Upper lobe of left lung (tissue), 6 donors: ENCODE measurements around the gene CSNK1D. TPM values are rescaled to one million over a fixed set of nuclear protein-coding genes. Genes with fewer than 3 reads are reported as not detected.
A peak's percentile ranks its signal among the peaks of the same experiment; 100 is the strongest.

Experiments used
- ATAC-seq, 2 donors: fragments of 200-7000 bp; cut with Tn5 transposase; one replicate each; pipeline ENCODE4 v1.9.1; 2022; ENCODE audit warnings: mild to moderate bottlenecking in 2 of 2, moderate library complexity in 2 of 2; ENCODE audit not compliant: low FRiP score in 2 of 2
- DNase-seq, 2 donors: peaks; one replicate each; pipeline ENCODE4 v3.0.0-alpha.2; 2019 to 2020
- H3K27ac ChIP-seq, 4 donors: fragments of 200-600 bp; sonication (generic); one replicate each; pipeline ENCODE4 v1.5.1; 2016 to 2019
- H3K27me3 ChIP-seq, 4 donors: fragments of 200-600 bp; sonication (generic); one replicate each; pipeline ENCODE4 v1.5.1; 2017 to 2019
- H3K36me3 ChIP-seq, 4 donors: fragments of 200-600 bp; sonication (generic); one replicate each; pipeline ENCODE4 v1.5.1; 2016 to 2019
- H3K4me1 ChIP-seq, 4 donors: fragments of 200-600 bp; sonication (generic); one replicate each; pipeline ENCODE4 v1.5.1; 2018 to 2019
- H3K4me3 ChIP-seq, 4 donors: fragments of 200-600 bp; sonication (generic); one replicate each; pipeline ENCODE4 v1.5.1; 2017 to 2019; ENCODE audit warnings: mild to moderate bottlenecking in 2 of 4, moderate library complexity in 1 of 4
- H3K9me3 ChIP-seq, 4 donors: fragments of 200-600 bp; sonication (generic); one replicate each; pipeline ENCODE4 v1.5.1; 2018 to 2019
- CTCF ChIP-seq, 6 experiments: fragments of 450-650 bp in 4 of 6; fragments of 200-600 bp in 2 of 6; sonication (generic) in 2 of 6; IDR thresholded peaks; one replicate each; pipeline ENCODE4 v1.5.1; 2016 to 2019; ENCODE audit warnings: antibody characterized with exemption in 6 of 6
- EP300 ChIP-seq, 4 donors: sonication (generic); formaldehyde crosslinking; IDR thresholded peaks; one replicate each; pipeline ENCODE4 v1.5.1; 2017; ENCODE audit warnings: antibody characterized with exemption in 4 of 4, control low read depth in 2 of 4
- POLR2A ChIP-seq, 4 donors: fragments of 450-650 bp; IDR thresholded peaks; one replicate each; pipeline ENCODE4 v1.5.1; 2016 to 2017; ENCODE audit warnings: antibody characterized with exemption in 4 of 4, mild to moderate bottlenecking in 2 of 4
- POLR2AphosphoS5 ChIP-seq, 2 donors: sonication (generic); formaldehyde crosslinking; IDR thresholded peaks; one replicate each; pipeline ENCODE4 v1.5.1; 2017; ENCODE audit warnings: antibody characterized with exemption in 2 of 2
- WGBS, 2 donors: methylation state at CpG; one replicate each; pipeline ENCODE4 v1.1.5; 2017 to 2018; 5-methylcytosine and 5-hydroxymethylcytosine counted together
- total RNA-seq, 6 donors: library from RNA; depleted of rRNA in 4 of 6; stranded (reverse); fragments of >200 nt in 4 of 6; gene quantifications; one replicate each; pipeline versions ENCODE4 v1.1.0 to v1.2.1, GENCODE V29; 2016 to 2021
- donor health status: DM: no; HTN: no; CAD: no; lungs with moderate emphysema.
- donor health status: DM: no; HTN: yes; CAD: no; lungs with severe emphysema.

Gene CSNK1D
- total RNA-seq, 6 donors from 2014 or later, result 80.6 to 228 (median 152) TPM

- peak overlapping the region; percentile 98 to 99 (median 99) for H3K27ac ChIP-seq
- peak in 1 of 2 donors; percentile 80 for DNase-seq
- H3K4me1 ChIP-seq, result peaks cover 47 to 56% (median 49%) of the 10 kb centered on the region in 4 donors
- H3K27me3 ChIP-seq, result no peaks in the 10 kb centered on the region
- TF ChIP-seq EP300 (IDR thresholded peaks at IDR 0.05) (no peak), POLR2AphosphoS5 (IDR thresholded peaks at IDR 0.05) (no peak), POLR2A (IDR thresholded peaks at IDR 0.05) (peak in 1 of 4 donors; percentile 56), CTCF (IDR thresholded peaks at IDR 0.05) (no peak)
- WGBS, 2 donors, result 63 to 81% methylated on average over 20 to 27 of the region's 27 CpGs
- peak overlapping the region in 3 of 4 donors; percentile 40 to 52 (median 43) for H3K4me3 ChIP-seq
- no peaks in the 10 kb centered on the region for H3K9me3 ChIP-seq
- ATAC-seq, result no peak
- H3K36me3 ChIP-seq, result no peaks in the 10 kb centered on the region
Measured at GRCh38 chr17:82298538-82299421, 25.3 kb upstream of the CSNK1D start.

- 1% methylated on average over 8 to 33 of the region's 36 CpGs for WGBS, 2 donors
- ATAC-seq (peak; percentile 89 to 90), DNase-seq (peak; percentile 95)
- TF ChIP-seq CTCF (IDR thresholded peaks at IDR 0.05), result peak in 1 of 6 experiments; percentile 15
- TF ChIP-seq POLR2AphosphoS5 (IDR thresholded peaks at IDR 0.05), result peak; percentile 96
- TF ChIP-seq EP300 (IDR thresholded peaks at IDR 0.05), result peak; percentile 95 to 97 (median 96)
- TF ChIP-seq POLR2A (IDR thresholded peaks at IDR 0.05), result peak in 3 of 4 donors; percentile 52 to 91 (median 56)
- H3K36me3 ChIP-seq, result no peaks in the 10 kb centered on the region
- H3K27me3 ChIP-seq, result no peaks in the 10 kb centered on the region
- H3K9me3 ChIP-seq, result no peaks in the 10 kb centered on the region
- peak overlapping the region in 3 of 4 donors; percentile 40 to 52 (median 43) for H3K4me3 ChIP-seq
- H3K4me1 ChIP-seq, result peaks cover 51 to 60% (median 54%) of the 10 kb centered on the region in 4 donors
- peak overlapping the region; percentile 98 to 99 (median 99) for H3K27ac ChIP-seq
Measured at GRCh38 chr17:82297714-82298537, 24.4 kb upstream of the CSNK1D start.

GRCh38 chr17:82297280-82297713 lies 23.8 kb upstream of the CSNK1D start:
- WGBS, 2 donors, result 23 to 44% methylated on average over 19 of the region's 19 CpGs
- peak; percentile 50 to 65 for ATAC-seq
- Histone ChIP-seq H3K4me1 (peaks cover 51 to 60% (median 54%) of the 10 kb centered on the region in 4 donors), H3K27ac (peak overlapping the region; percentile 98 to 99 (median 99)), H3K36me3 (no peaks in the 10 kb centered on the region), H3K27me3 (no peaks in the 10 kb centered on the region), H3K4me3 (peak overlapping the region in 3 of 4 donors; percentile 40 to 52 (median 43)), H3K9me3 (no peaks in the 10 kb centered on the region)
- TF ChIP-seq EP300 (IDR thresholded peaks at IDR 0.05) (peak; percentile 97 to 100 (median 100)), POLR2A (IDR thresholded peaks at IDR 0.05) (peak in 1 of 4 donors; percentile 73), CTCF (IDR thresholded peaks at IDR 0.05) (peak in 1 of 6 experiments; percentile 14), POLR2AphosphoS5 (IDR thresholded peaks at IDR 0.05) (peak; percentile 96 to 97)
- peak; percentile 96 for DNase-seq

GRCh38 chr17:82296511-82297279 lies 23.2 kb upstream of the CSNK1D start:
- DNase-seq, result no peak
- Histone ChIP-seq H3K9me3 (no peaks in the 10 kb centered on the region), H3K4me3 (peak overlapping the region in 3 of 4 donors; percentile 40 to 52 (median 43)), H3K27ac (peak overlapping the region; percentile 98 to 99 (median 99)), H3K36me3 (no peaks in the 10 kb centered on the region), H3K27me3 (no peaks in the 10 kb centered on the region), H3K4me1 (peaks cover 51 to 65% (median 60%) of the 10 kb centered on the region in 4 donors)
- WGBS, 2 donors, result 38 to 40% methylated on average over 7 of the region's 7 CpGs
- ATAC-seq, result no peak
- TF ChIP-seq POLR2A (IDR thresholded peaks at IDR 0.05), result no peak
- TF ChIP-seq CTCF (IDR thresholded peaks at IDR 0.05), result no peak
- no peak for TF ChIP-seq POLR2AphosphoS5 (IDR thresholded peaks at IDR 0.05)
- no peak for TF ChIP-seq EP300 (IDR thresholded peaks at IDR 0.05)
